Fibroblast of skin of right biceps (primary cell): Measurements from ENCODE around the gene MTFP1.
"Not testable (repeated sequence)": the region's sequence is repeated elsewhere in the genome, so short reads cannot be mapped to it uniquely, and the experiment has no call there.

Source experiments
- DNase-seq: peaks from one replicate; pipeline ENCODE4 v3.0.0-alpha.2; 2013

Gene MTFP1

GRCh38 chr22:30457981-30458380, 32.4 kb downstream of the MTFP1 start:
- no peak for DNase-seq

GRCh38 chr22:30459181-30460052, 33.8 kb downstream of the MTFP1 start:
- no peak for DNase-seq

DNA sequence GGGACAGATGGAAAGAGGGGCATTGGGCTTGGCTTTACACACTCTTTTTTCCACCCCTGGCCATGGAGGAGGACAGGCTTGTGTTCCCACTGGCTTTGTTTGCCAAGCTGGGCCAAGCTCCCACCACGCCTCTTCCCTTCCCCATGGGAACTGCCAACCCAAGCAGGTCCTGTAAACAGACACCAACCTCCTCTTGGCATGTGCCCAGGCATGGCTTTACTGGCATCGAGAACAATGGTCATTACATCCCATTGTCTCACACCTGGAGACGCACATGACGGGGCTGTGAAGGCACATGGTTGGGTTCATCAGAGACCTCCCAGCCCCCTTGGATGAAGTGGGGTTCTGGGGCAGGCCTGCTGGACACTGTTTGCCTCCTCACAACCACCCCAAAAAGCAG, 34.6 kb downstream of the MTFP1 start:
- DNase-seq: no peak

DNA sequence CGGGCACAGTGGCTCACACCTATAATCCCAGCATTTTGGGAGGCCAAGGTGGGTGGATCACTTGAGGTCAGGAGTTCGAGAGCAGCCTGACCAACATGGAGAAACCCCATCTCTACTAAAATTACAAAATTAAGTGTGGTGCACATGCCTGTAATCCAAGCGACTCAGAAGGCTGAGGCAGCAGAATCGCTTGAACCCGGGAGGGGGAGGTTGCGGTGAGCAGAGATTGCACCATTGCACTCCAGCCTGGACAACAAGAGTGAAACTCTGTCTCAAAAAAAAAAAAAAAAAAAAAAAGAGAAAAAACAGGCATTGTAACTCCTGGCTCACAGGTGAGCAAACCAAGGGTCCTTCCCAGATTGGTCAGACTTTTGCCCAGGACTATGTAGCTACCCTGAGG, 35.0 kb downstream of the MTFP1 start:
- DNase-seq: not testable (repeated sequence)

DNA sequence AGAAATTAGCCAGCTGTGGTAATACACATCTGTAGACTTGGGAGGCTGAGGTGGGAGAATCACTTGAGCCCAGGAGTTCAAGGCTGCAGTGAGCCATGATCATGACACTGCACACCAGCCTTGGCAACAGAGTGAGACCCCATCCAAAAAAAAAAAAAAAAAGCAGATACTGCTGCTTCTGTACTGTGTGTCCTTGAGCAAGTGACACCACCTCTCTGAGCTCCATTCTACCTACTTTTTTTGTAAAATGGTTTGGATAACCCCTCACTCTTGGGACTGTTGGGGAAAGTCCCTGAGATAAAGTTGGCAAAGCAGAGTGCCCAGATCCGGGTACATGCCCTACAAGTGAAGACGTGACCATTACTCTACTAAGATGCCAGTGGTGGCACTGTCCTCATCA, 43.6 kb downstream of the MTFP1 start:
- no peak for DNase-seq

- no peak for DNase-seq
These were observed 45.1 kb downstream of the MTFP1 start for GRCh38 chr22:30470655-30471054.

- DNase-seq: no peak
These were observed 46.2 kb downstream of the MTFP1 start, which contains the start of gene SEC14L3 for GRCh38 chr22:30471616-30472318. Gene SEC14L3, minus strand, starts transcription at chr22:30472017. Its CDS starts 59 bp downstream, at chr22:30471958.

DNA sequence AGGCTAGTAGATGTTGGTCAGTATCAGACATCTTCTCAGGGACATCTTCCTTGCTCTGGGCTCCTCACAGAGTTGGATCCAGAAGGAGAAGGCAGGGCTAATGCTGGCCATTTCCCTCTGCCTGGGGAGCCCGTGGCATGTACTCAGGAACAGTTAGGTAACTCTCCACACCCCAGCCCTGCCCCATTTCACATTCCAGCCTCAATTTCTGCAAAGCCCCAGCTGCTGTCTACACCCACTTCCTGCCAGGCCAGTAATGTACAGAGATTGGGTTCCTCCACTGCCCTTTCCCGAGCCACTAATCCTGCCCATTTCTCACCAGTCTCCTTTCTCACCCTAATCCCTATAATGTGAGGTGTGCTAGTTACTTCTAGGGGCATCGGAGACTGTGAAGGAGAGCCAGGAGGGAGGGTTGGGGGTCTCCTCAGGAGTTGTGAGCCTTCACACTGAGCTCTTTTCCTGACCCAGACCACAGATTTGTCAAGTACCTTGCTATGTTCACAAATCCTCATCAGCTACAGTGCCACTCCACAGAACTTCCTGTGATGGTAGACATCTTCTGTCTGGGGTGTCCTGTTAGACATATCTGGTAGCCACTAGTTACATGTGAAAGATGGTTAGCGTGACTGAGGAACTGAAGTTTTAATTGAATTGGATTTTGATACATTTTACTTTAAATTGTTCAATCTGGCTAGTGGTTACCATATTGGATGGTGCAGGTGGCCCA, 47.6 kb downstream of the MTFP1 start:
- DNase-seq: no peak

DNA sequence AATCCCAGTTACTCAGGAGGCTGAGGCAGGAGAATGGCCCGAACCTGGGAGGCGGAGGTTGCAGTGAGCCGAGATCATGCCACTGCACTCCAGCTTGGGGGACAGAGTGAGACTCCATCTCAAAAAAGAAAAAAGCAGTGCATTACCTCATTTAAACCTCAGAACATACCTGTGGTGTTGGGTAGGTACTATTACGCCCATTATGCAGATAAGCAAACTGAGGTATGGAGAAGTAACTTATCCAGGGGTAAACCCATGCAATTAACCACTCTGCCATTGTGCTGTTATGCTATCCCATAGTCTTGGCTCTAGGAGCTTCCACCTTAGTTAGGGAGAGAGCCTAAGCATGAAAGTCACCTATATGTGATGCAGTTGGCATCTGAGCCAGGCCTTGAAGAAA, 48.6 kb downstream of the MTFP1 start:
- no peak for DNase-seq

GRCh38 chr22:30474683-30475424, 49.3 kb downstream of the MTFP1 start:
- DNase-seq: no peak
